K562 (cell line): Measurements from ENCODE around the gene BSCL2. TPM values are rescaled to one million over a fixed set of nuclear protein-coding genes. Genes with fewer than 3 reads are reported as not detected.

Source experiments
- AFF4 ChIP-seq: sonication (generic); formaldehyde crosslinking; IDR thresholded peaks from 2 replicates; pipeline ENCODE4 v1.8.0; 2023; ENCODE audit warnings: mild to moderate bottlenecking, missing genetic modification reagents
- HSF4 ChIP-seq: fragments of 250-450 bp; sonication (Bioruptor Pico); IDR thresholded peaks from 2 replicates; pipeline ENCODE4 v2.1.2; 2022; ENCODE audit warnings: mild to moderate bottlenecking, moderate library complexity, borderline replicate concordance
- KLF10 ChIP-seq: fragments of 250-450 bp; sonication (Bioruptor Pico); IDR thresholded peaks from 2 replicates; pipeline ENCODE4 v1.6.1; 2021; ENCODE audit warnings: matching md5 sums
- KLF6 ChIP-seq: fragments of 250-450 bp; sonication (Bioruptor Pico); IDR thresholded peaks from 2 replicates; pipeline ENCODE4 v1.4.0; 2020; ENCODE audit warnings: mild to moderate bottlenecking, moderate library complexity, borderline replicate concordance
- NFATC3 ChIP-seq: fragments of 450-650 bp; IDR thresholded peaks from 2 replicates; pipeline ENCODE4 v1.6.1; 2017; ENCODE audit warnings: mild to moderate bottlenecking
- NR4A1 ChIP-seq, 2 experiments: fragments of 250-450 bp in 1 of 2; fragments of 450-650 bp in 1 of 2; sonication (Bioruptor Pico) in 1 of 2; IDR thresholded peaks; 2 replicates each; pipeline versions ENCODE4 v1.4.0 to v1.6.1; 2016 to 2020; ENCODE audit warnings: mild to moderate bottlenecking in 2 of 2, missing compliant biosample characterization in 1 of 2, missing genetic modification characterization in 1 of 2, moderate library complexity in 1 of 2
- POLR2G ChIP-seq: fragments of 200-400 bp; formaldehyde crosslinking; IDR thresholded peaks from 2 replicates; pipeline ENCODE4 v1.6.1; 2017; ENCODE audit warnings: low read depth, mild to moderate bottlenecking, antibody characterized with exemption, low read length, moderate library complexity
- XRCC4 ChIP-seq: IDR thresholded peaks from one replicate; pipeline ENCODE4 v1.6.1; 2011; ENCODE audit not compliant: insufficient read depth, insufficient read length; ENCODE audit errors: extremely low read depth
- ZNF134 ChIP-seq: fragments of 250-450 bp; sonication (Bioruptor Pico); conservative IDR thresholded peaks from 2 replicates; pipeline ENCODE4 v1.4.0; 2020
- ZNF174 ChIP-seq: fragments of 250-450 bp; sonication (Bioruptor Pico); IDR thresholded peaks from 2 replicates; pipeline ENCODE4 v1.4.0; 2020; ENCODE audit warnings: mild to moderate bottlenecking
- ZNF75A ChIP-seq: fragments of 450-650 bp; formaldehyde crosslinking; IDR thresholded peaks from 2 replicates; pipeline ENCODE4 v1.4.0; 2020; ENCODE audit warnings: mild to moderate bottlenecking
- polyA plus RNA-seq, 8 experiments: library from polyadenylated mRNA; depleted of rRNA in 4 of 8; stranded (reverse) in 5 of 8; unstranded in 3 of 8; fragments of >200 nt; fragmentation: Nextera tagmentation in 2 of 8; fragmentation: Illumina TruSeq in 1 of 8; extraction: Ambion mirVana in 2 of 8; extraction: Trizol in 1 of 8; gene quantifications; 2 replicates each; pipeline versions ENCODE4 v1.2.1 to v1.2.3, GENCODE V29; 2011 to 2014; ENCODE audit warnings: inconsistent platforms in 1 of 8, missing spikeins in 1 of 8
- total RNA-seq, 7 experiments: library from RNA; depleted of rRNA in 6 of 7; stranded (reverse); fragments of >200 nt in 6 of 7; fragmentation: Illumina TruSeq in 2 of 7; extraction: Trizol in 2 of 7; gene quantifications; 2 replicates each; pipeline versions ENCODE4 v1.2.1 to v1.2.3, GENCODE V29; 2011 to 2021; ENCODE audit warnings: low replicate concordance in 1 of 7
- TF ChIP-seq, protein P1 (sequence below): fragments of 200-600 bp; sonication (generic); IDR thresholded peaks from one replicate; pipeline ENCODE4 v1.6.1; 2012; ENCODE audit warnings: mild to moderate bottlenecking, low read depth, low read length, inconsistent platforms

The BSCL2 gene
- total and polyA plus RNA-seq, 9 of the 15 experiments (the other 6 are each of a cell fraction or from before 2014, with no cell fraction given), result 18.9 to 51.7 (median 35.2) TPM

DNA sequence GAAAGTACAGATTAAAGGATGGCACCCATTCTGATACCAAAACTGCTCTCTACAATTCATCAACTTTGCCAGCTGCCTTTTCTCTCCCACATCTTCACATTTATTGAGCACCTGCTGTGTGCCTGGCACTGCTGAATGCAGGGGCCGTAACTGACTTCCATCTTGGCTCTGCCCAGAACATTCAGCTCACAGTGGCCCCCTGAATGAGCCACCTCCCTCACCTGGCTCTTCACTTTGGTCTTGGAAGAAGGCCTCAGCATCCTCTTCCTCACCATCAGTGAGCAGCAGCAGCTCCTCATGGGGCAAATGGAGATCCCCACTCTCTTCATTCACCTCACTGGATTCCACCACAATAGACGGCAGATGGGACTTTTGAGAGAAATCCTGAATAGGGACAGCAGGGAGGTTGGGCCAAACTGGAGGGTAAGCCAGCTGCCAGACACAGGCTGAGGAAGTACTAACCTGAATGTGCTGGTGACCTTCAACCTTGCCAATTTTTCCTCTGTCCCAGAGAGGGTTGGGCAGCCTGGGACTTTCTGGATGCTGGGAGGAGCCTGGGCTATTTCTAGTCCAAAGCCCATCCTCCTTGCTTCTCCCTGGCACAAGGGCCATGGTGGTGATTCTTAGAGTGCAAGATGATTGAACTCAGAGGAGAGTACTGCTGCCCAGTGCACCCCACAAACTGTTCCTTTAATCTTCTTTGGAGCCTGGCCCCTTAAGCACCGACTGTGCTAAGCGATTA is 37.6 kb downstream of the BSCL2 start (continued):
- no peak for TF ChIP-seq POLR2G
- no peak for TF ChIP-seq NR4A1 (CRISPR knock-in tag; IDR thresholded peaks at IDR 0.05)
- TF ChIP-seq NR4A1 (tag; IDR thresholded peaks at IDR 0.05), result peak; percentile 54; the same call in 1 of the 2 replicates
- no peak for TF ChIP-seq ZNF174 (CRISPR knock-in tag)
- no peak for TF ChIP-seq XRCC4
- TF ChIP-seq AFF4 (CRISPR knock-in tag), result no peak
- TF ChIP-seq KLF6, result no peak
- no peak for TF ChIP-seq ZNF75A (CRISPR knock-in tag)
- TF ChIP-seq, protein P1, sequence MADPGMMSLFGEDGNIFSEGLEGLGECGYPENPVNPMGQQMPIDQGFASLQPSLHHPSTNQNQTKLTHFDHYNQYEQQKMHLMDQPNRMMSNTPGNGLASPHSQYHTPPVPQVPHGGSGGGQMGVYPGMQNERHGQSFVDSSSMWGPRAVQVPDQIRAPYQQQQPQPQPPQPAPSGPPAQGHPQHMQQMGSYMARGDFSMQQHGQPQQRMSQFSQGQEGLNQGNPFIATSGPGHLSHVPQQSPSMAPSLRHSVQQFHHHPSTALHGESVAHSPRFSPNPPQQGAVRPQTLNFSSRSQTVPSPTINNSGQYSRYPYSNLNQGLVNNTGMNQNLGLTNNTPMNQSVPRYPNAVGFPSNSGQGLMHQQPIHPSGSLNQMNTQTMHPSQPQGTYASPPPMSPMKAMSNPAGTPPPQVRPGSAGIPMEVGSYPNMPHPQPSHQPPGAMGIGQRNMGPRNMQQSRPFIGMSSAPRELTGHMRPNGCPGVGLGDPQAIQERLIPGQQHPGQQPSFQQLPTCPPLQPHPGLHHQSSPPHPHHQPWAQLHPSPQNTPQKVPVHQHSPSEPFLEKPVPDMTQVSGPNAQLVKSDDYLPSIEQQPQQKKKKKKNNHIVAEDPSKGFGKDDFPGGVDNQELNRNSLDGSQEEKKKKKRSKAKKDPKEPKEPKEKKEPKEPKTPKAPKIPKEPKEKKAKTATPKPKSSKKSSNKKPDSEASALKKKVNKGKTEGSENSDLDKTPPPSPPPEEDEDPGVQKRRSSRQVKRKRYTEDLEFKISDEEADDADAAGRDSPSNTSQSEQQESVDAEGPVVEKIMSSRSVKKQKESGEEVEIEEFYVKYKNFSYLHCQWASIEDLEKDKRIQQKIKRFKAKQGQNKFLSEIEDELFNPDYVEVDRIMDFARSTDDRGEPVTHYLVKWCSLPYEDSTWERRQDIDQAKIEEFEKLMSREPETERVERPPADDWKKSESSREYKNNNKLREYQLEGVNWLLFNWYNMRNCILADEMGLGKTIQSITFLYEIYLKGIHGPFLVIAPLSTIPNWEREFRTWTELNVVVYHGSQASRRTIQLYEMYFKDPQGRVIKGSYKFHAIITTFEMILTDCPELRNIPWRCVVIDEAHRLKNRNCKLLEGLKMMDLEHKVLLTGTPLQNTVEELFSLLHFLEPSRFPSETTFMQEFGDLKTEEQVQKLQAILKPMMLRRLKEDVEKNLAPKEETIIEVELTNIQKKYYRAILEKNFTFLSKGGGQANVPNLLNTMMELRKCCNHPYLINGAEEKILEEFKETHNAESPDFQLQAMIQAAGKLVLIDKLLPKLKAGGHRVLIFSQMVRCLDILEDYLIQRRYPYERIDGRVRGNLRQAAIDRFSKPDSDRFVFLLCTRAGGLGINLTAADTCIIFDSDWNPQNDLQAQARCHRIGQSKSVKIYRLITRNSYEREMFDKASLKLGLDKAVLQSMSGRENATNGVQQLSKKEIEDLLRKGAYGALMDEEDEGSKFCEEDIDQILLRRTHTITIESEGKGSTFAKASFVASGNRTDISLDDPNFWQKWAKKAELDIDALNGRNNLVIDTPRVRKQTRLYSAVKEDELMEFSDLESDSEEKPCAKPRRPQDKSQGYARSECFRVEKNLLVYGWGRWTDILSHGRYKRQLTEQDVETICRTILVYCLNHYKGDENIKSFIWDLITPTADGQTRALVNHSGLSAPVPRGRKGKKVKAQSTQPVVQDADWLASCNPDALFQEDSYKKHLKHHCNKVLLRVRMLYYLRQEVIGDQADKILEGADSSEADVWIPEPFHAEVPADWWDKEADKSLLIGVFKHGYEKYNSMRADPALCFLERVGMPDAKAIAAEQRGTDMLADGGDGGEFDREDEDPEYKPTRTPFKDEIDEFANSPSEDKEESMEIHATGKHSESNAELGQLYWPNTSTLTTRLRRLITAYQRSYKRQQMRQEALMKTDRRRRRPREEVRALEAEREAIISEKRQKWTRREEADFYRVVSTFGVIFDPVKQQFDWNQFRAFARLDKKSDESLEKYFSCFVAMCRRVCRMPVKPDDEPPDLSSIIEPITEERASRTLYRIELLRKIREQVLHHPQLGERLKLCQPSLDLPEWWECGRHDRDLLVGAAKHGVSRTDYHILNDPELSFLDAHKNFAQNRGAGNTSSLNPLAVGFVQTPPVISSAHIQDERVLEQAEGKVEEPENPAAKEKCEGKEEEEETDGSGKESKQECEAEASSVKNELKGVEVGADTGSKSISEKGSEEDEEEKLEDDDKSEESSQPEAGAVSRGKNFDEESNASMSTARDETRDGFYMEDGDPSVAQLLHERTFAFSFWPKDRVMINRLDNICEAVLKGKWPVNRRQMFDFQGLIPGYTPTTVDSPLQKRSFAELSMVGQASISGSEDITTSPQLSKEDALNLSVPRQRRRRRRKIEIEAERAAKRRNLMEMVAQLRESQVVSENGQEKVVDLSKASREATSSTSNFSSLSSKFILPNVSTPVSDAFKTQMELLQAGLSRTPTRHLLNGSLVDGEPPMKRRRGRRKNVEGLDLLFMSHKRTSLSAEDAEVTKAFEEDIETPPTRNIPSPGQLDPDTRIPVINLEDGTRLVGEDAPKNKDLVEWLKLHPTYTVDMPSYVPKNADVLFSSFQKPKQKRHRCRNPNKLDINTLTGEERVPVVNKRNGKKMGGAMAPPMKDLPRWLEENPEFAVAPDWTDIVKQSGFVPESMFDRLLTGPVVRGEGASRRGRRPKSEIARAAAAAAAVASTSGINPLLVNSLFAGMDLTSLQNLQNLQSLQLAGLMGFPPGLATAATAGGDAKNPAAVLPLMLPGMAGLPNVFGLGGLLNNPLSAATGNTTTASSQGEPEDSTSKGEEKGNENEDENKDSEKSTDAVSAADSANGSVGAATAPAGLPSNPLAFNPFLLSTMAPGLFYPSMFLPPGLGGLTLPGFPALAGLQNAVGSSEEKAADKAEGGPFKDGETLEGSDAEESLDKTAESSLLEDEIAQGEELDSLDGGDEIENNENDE, result no peak
- TF ChIP-seq HSF4 (CRISPR knock-in tag), result no peak
- TF ChIP-seq NFATC3, result no peak
- TF ChIP-seq ZNF134 (CRISPR knock-in tag), result no peak
- TF ChIP-seq KLF10, result no peak
